Prostate gland (tissue), 2 donors: ENCODE results near the gene AK8.

Source experiments
- POLR2AphosphoS5 ChIP-seq: sonication (generic); formaldehyde crosslinking; IDR thresholded peaks from one replicate; pipeline ENCODE4 v1.6.1; 2017; ENCODE audit warnings: antibody characterized with exemption
- TF ChIP-seq, protein P1 (sequence below), 4 experiments: fragments of 200-600 bp in 2 of 4; fragments of 450-650 bp in 2 of 4; sonication (generic) in 2 of 4; IDR thresholded peaks; 1 replicate in 3 of 4; 2 replicates in 1 of 4; pipeline ENCODE4 v1.5.1; 2016 to 2019; ENCODE audit warnings: antibody characterized with exemption in 4 of 4, mild to moderate bottlenecking in 2 of 4, moderate library complexity in 2 of 4

DNA sequence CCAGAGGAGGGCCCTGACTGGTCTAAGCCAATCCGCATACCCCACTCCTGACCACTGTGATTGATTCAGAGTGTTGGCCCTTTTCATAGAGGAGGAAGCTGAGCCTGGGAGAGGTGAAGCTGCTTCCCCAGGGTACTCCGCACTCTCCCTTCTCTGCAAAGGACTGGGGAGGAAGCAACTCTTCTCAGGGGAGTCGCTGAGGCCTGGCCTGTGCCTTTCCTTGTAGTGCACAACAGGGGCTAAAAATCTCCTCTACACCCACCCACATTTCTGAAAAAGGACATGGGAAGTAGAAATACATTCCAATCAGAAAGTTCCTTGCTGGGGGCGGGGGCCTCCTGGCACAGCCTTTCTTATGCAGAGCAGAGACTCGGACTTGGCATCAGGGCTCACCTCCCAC, 22.2 kb downstream of the AK8 start:
- TF ChIP-seq POLR2AphosphoS5 = no peak
- TF ChIP-seq, protein P1, sequence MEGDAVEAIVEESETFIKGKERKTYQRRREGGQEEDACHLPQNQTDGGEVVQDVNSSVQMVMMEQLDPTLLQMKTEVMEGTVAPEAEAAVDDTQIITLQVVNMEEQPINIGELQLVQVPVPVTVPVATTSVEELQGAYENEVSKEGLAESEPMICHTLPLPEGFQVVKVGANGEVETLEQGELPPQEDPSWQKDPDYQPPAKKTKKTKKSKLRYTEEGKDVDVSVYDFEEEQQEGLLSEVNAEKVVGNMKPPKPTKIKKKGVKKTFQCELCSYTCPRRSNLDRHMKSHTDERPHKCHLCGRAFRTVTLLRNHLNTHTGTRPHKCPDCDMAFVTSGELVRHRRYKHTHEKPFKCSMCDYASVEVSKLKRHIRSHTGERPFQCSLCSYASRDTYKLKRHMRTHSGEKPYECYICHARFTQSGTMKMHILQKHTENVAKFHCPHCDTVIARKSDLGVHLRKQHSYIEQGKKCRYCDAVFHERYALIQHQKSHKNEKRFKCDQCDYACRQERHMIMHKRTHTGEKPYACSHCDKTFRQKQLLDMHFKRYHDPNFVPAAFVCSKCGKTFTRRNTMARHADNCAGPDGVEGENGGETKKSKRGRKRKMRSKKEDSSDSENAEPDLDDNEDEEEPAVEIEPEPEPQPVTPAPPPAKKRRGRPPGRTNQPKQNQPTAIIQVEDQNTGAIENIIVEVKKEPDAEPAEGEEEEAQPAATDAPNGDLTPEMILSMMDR (IDR thresholded peaks at IDR 0.05) = no peak
